HepG2 (cell line): ENCODE measurements around the gene KRTAP3-2. TPM values are rescaled to one million over a fixed set of nuclear protein-coding genes. Genes with fewer than 3 reads are reported as not detected.

Source experiments
- ATAC-seq: fragments of 200-7000 bp; cut with Tn5 transposase; 3 replicates; pipeline ENCODE4 v1.9.1; 2020; ENCODE audit warnings: mild to moderate bottlenecking, moderate library complexity
- BruUV-seq: library from RNA; stranded (reverse); fragments of 400-500 nt; replicated peaks from 2 replicates; lab custom pipeline; 2021; lab: Mats Ljungman, UMichigan
- CTCF ChIA-PET: fragments of 300-600 bp; formaldehyde crosslinking; extraction: SDS; loops from one replicate; lab custom pipeline; 2021; ENCODE audit warnings: low total read pairs, inconsistent platforms, low intra/inter-chr PET ratio; lab: Yijun Ruan, JAX
- POLR2A ChIA-PET: fragments of 350-600 bp; sonication (Branson Sonifier 250); formaldehyde crosslinking; loops from one replicate; lab custom pipeline; 2020; ENCODE audit warnings: antibody characterized with exemption, inconsistent platforms; lab: Yijun Ruan, JAX
- DNase-seq: peaks from one replicate; pipeline ENCODE4 v3.0.0-alpha.2; 2015; ENCODE audit warnings: low spot score
- FAIRE-seq: peaks from 3 replicates; lab custom pipeline; 2011; peaks lifted over from hg19 to GRCh38; lab: Jason Lieb, UNC
- H2AFZ ChIP-seq: one replicate; pipeline ENCODE4 v1.6.1; 2011; ENCODE audit warnings: low read length, inconsistent platforms
- H3K27ac ChIP-seq: fragments of 300-600 bp; 3 replicates; pipeline ENCODE4 v1.8.0; 2011; ENCODE audit warnings: mixed run types, mild to moderate bottlenecking, mixed read lengths, low read length, inconsistent platforms; ENCODE audit not compliant: insufficient read depth; ENCODE audit errors: extremely low read length
- H3K27me3 ChIP-seq, 2 experiments: fragments of 200-600 bp in 1 of 2; 2 replicates in 1 of 2; 3 replicates in 1 of 2; pipeline versions ENCODE4 v1.6.0 to v1.8.0; 2011; ENCODE audit warnings: low read length in 2 of 2, mild to moderate bottlenecking in 2 of 2, moderate library complexity in 2 of 2, inconsistent platforms in 1 of 2; ENCODE audit not compliant: insufficient read depth in 2 of 2, control insufficient read depth in 1 of 2
- H3K36me3 ChIP-seq, 2 experiments: fragments of 200-600 bp in 1 of 2; replicated peaks in 1 of 2; 2 replicates in 1 of 2; 3 replicates in 1 of 2; pipeline versions ENCODE4 v1.5.1 to v1.8.0; 2011; ENCODE audit warnings: low read length in 2 of 2, inconsistent platforms in 1 of 2; ENCODE audit not compliant: insufficient read depth in 2 of 2, control insufficient read depth in 1 of 2
- H3K4me1 ChIP-seq: 2 replicates; pipeline ENCODE4 v1.5.1; 2012; ENCODE audit warnings: low read length, inconsistent platforms; ENCODE audit not compliant: insufficient read depth
- H3K4me2 ChIP-seq: 2 replicates; pipeline ENCODE4 v1.6.0; 2011; ENCODE audit warnings: low read depth, low read length, inconsistent platforms
- H3K4me3 ChIP-seq, 3 experiments: fragments of 200-600 bp in 1 of 3; sonication (generic), shearing (Covaris generic) in 1 of 3; replicated peaks in 1 of 3; 2 replicates each; pipeline ENCODE4 v1.5.1; 2011 to 2016; ENCODE audit warnings: low read length in 3 of 3, inconsistent platforms in 2 of 3, low read depth in 2 of 3, mild to moderate bottlenecking in 2 of 3, control low read depth in 1 of 3, mixed read lengths in 1 of 3; ENCODE audit not compliant: insufficient read depth in 1 of 3
- H3K79me2 ChIP-seq: one replicate; pipeline ENCODE4 v1.6.1; 2011; ENCODE audit warnings: low read length, inconsistent platforms; ENCODE audit not compliant: insufficient read depth
- H3K9ac ChIP-seq: 2 replicates; pipeline ENCODE4 v1.6.0; 2011; ENCODE audit warnings: mild to moderate bottlenecking, low read depth, low read length, inconsistent platforms; ENCODE audit not compliant: insufficient read depth
- H3K9me3 ChIP-seq: 2 replicates; pipeline ENCODE4 v1.5.1; 2012; ENCODE audit warnings: mild to moderate bottlenecking, low read length
- H4K20me1 ChIP-seq: 2 replicates; pipeline ENCODE4 v1.6.0; 2011; ENCODE audit warnings: inconsistent platforms, mild to moderate bottlenecking, low read length, moderate library complexity; ENCODE audit not compliant: insufficient read depth
- E2F1 ChIP-seq: sonication (generic); formaldehyde crosslinking; IDR thresholded peaks from 2 replicates; pipeline ENCODE4 v1.5.0; 2020; ENCODE audit warnings: missing genetic modification reagents
- FOXC1 ChIP-seq: sonication (generic); formaldehyde crosslinking; IDR thresholded peaks from 2 replicates; pipeline ENCODE4 v1.8.0; 2022; ENCODE audit warnings: mild to moderate bottlenecking, missing genetic modification reagents, borderline replicate concordance
- KDM4B ChIP-seq: sonication (generic); formaldehyde crosslinking; IDR thresholded peaks from 2 replicates; pipeline ENCODE4 v1.4.0; 2020; ENCODE audit warnings: missing genetic modification reagents
- MEIS2 ChIP-seq: sonication (generic); formaldehyde crosslinking; IDR thresholded peaks from 2 replicates; pipeline ENCODE4 v1.9.0; 2021; ENCODE audit warnings: mild to moderate bottlenecking, missing genetic modification reagents
- MTF1 ChIP-seq: sonication (generic); formaldehyde crosslinking; IDR thresholded peaks from 2 replicates; pipeline ENCODE4 v1.5.0; 2020; ENCODE audit warnings: missing genetic modification reagents
- POLR2A ChIP-seq, 2 experiments: IDR thresholded peaks; 2 replicates each; pipeline ENCODE4 v1.6.1; 2011; ENCODE audit warnings: low read depth in 2 of 2, low read length in 2 of 2, mild to moderate bottlenecking in 1 of 2, moderate library complexity in 1 of 2; ENCODE audit not compliant: insufficient read depth in 1 of 2
- RAD21 ChIP-seq: fragments of 450-650 bp; formaldehyde crosslinking; IDR thresholded peaks from 2 replicates; pipeline ENCODE4 v1.5.0; 2020; ENCODE audit warnings: mild to moderate bottlenecking
- RBFOX2 ChIP-seq: fragments of 200-400 bp; formaldehyde crosslinking; IDR thresholded peaks from 2 replicates; pipeline ENCODE4 v1.6.1; 2017; ENCODE audit warnings: low read depth, mild to moderate bottlenecking, low read length
- RFXAP ChIP-seq: sonication (generic); formaldehyde crosslinking; IDR thresholded peaks from 2 replicates; pipeline ENCODE4 v1.4.0; 2020; ENCODE audit warnings: missing genetic modification reagents, borderline replicate concordance
- SKI ChIP-seq: fragments of 450-650 bp; IDR thresholded peaks from one replicate; pipeline ENCODE4 v1.6.1; 2018; ENCODE audit warnings: mild to moderate bottlenecking; ENCODE audit not compliant: partially characterized antibody
- SNAPC2 ChIP-seq: sonication (generic); formaldehyde crosslinking; IDR thresholded peaks from 2 replicates; pipeline ENCODE4 v1.8.1; 2022; ENCODE audit warnings: mild to moderate bottlenecking, missing genetic modification reagents
- STAT6 ChIP-seq: sonication (generic); formaldehyde crosslinking; IDR thresholded peaks from 2 replicates; pipeline ENCODE4 v1.4.0; 2020; ENCODE audit warnings: missing genetic modification reagents, mild to moderate bottlenecking, borderline replicate concordance
- ZNF142 ChIP-seq: sonication (generic); formaldehyde crosslinking; IDR thresholded peaks from 2 replicates; pipeline ENCODE4 v1.4.0; 2020; ENCODE audit warnings: missing genetic modification reagents
- WGBS: methylation state at CpG from one replicate; pipeline ENCODE4 v1.1.6; 2017; ENCODE audit warnings: low lambda C conversion rate; 5-methylcytosine and 5-hydroxymethylcytosine counted together
- in situ Hi-C: cut with HindIII; loops from 2 replicates; pipeline ENCODE4 v1.10.0; 2017; ENCODE audit warnings: low pct_unique_long_range_greater_than_20kb; ENCODE audit not compliant: extremely low pct_ligation_motif_present
- intact Hi-C: fragments of 100-400 bp; cut with micrococcal nuclease; formaldehyde crosslinking; loops from one replicate; pipeline ENCODE4 v1.10.0; 2022; ENCODE audit not compliant: unreplicated experiment
- polyA plus RNA-seq, 8 experiments: library from polyadenylated mRNA; depleted of rRNA in 3 of 8; stranded (reverse) in 7 of 8; unstranded in 1 of 8; fragments of >200 nt; fragmentation: Illumina TruSeq in 4 of 8; extraction: Trizol in 4 of 8; gene quantifications; 2 replicates each; pipeline versions ENCODE4 v1.2.1 to v1.2.3, GENCODE V29; 2011 to 2016; ENCODE audit warnings: low read depth in 4 of 8, missing spikeins in 1 of 8, mixed read lengths in 1 of 8; ENCODE audit not compliant: insufficient read depth in 1 of 8
- total RNA-seq, 5 experiments: library from RNA; depleted of rRNA; stranded (reverse); fragments of >200 nt; fragmentation: Illumina TruSeq; extraction: Trizol; gene quantifications; 2 replicates each; pipeline ENCODE4 v1.2.3, GENCODE V29; 2016; ENCODE audit warnings: low read depth in 1 of 5

Gene KRTAP3-2
- total and polyA plus RNA-seq, 2 of the 13 experiments (the other 11 are each of a cell fraction or from before 2014, with no cell fraction given): not detected

GRCh38 chr17:40974366-40974765 is 25.3 kb downstream of the KRTAP3-2 start:
- DNase-seq (no peak), ATAC-seq (no peak), FAIRE-seq (no peak)
- Histone ChIP-seq H3K36me3 (no peaks in the 10 kb centered on the region), H4K20me1 (no peaks in the 10 kb centered on the region), H2AFZ (no peak overlapping the region), H3K79me2 (no peaks in the 10 kb centered on the region), H3K27ac (no peak overlapping the region), H3K9ac (no peak overlapping the region), H3K9me3 (no peaks in the 10 kb centered on the region), H3K4me2 (no peak overlapping the region), H3K4me3 (no peak overlapping the region), H3K4me1 (no peaks in the 10 kb centered on the region), H3K27me3 (no peaks in the 10 kb centered on the region)
- ChIA-PET POLR2A (no interaction called here), CTCF (no interaction called here)
- WGBS: 72% methylated on average over 3 of the region's 3 CpGs
- BruUV-seq: no TSS peak
- intact Hi-C loops (no loop called here), in situ Hi-C loops (no loop called here)
- TF ChIP-seq RAD21 (CRISPR knock-in tag): no peak
- no peak for TF ChIP-seq FOXC1 (CRISPR knock-in tag)
- no peak for TF ChIP-seq STAT6 (CRISPR knock-in tag)
- TF ChIP-seq KDM4B: no peak
- TF ChIP-seq RFXAP (CRISPR knock-in tag): no peak
- TF ChIP-seq SNAPC2 (CRISPR knock-in tag): no peak
- no peak for TF ChIP-seq MTF1 (CRISPR knock-in tag)
- no peak for TF ChIP-seq POLR2A (IDR thresholded peaks at IDR 0.05; ENCODE audit: insufficient read depth in 1 of 2, low read depth in 2 of 2, low read length in 2 of 2)
- TF ChIP-seq SKI: no peak
- no peak for TF ChIP-seq RBFOX2
- TF ChIP-seq E2F1 (CRISPR knock-in tag): no peak
- TF ChIP-seq ZNF142 (CRISPR knock-in tag): no peak
- no peak for TF ChIP-seq MEIS2
